GM12874 (cell line): ENCODE measurements around the gene SPATA45.

Experiments
- TF ChIP-seq, protein P1 (sequence below): IDR thresholded peaks from 2 replicates; pipeline ENCODE4 v1.5.1; 2011; ENCODE audit warnings: low read depth, mild to moderate bottlenecking, control low read depth, low read length, moderate library complexity; ENCODE audit not compliant: insufficient read depth

SPATA45 gene

DNA sequence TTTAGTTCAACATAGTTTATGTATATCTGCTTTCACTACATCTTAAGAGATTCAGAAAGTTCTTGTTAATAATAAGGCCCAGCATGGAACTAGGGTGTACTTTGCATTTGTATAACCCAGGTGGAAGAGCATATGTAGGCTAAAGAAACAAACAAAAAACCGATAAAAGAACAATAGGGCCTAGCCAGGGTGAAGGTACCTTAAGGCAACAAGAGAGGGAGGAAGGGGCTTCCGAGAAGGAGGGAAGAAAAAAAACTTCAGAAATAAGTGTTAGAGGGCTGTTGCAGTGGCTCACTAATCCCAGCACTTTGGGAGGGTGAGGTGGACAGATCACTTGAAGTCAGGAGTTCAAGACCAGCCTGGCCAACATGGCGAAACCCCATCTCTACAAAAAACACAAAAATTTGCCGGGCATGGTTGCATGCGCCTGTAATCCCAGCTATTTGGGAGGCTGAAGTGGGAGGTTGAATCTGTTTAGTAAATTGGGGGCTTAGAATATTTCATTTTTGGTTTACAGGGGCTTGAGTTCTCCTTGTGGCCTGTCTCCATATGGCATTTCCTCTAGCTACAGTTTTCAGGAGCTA is 4.7 kb upstream of the SPATA45 start:
- TF ChIP-seq, protein P1, sequence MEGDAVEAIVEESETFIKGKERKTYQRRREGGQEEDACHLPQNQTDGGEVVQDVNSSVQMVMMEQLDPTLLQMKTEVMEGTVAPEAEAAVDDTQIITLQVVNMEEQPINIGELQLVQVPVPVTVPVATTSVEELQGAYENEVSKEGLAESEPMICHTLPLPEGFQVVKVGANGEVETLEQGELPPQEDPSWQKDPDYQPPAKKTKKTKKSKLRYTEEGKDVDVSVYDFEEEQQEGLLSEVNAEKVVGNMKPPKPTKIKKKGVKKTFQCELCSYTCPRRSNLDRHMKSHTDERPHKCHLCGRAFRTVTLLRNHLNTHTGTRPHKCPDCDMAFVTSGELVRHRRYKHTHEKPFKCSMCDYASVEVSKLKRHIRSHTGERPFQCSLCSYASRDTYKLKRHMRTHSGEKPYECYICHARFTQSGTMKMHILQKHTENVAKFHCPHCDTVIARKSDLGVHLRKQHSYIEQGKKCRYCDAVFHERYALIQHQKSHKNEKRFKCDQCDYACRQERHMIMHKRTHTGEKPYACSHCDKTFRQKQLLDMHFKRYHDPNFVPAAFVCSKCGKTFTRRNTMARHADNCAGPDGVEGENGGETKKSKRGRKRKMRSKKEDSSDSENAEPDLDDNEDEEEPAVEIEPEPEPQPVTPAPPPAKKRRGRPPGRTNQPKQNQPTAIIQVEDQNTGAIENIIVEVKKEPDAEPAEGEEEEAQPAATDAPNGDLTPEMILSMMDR = no peak

DNA sequence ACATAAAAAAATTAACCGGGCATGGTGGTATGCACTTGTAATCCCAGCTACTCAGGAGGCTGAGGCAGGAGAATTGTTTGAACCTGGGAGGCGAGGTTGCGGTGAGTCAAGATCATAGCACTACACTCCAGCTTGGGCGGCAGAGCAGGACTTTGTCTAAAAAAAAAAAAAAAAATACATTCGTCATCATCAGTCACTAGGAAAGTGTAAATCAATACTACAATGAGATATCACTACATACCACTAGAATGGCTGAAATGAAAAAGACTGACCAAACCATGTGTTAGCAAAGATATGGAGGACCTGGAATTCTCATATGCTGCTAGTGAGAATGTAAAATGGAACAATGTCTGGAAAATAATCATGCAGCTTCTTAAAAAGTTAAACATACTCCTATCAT is 9.3 kb downstream of the SPATA45 start:
- TF ChIP-seq, protein P1 = no peak

DNA sequence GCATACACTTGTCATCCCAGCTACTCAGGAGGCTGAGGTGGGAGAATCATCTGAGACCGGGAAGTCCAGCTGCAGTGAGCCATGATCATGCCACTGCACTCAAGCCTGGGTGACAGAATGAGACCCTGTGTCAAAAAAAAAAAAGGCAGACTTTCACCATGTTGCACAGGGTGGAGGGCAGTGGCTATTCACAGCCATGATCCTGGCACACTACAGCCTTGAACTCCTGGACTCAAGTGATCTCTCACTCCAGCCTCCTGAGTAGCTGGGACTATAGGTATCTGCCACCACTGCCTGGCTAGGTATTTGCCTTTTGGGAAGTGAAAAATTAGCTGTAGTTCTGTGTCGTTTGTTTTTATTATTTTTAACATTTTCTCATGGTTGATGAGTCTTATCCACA is 19.1 kb downstream of the SPATA45 start:
- TF ChIP-seq, protein P1 = no peak

DNA sequence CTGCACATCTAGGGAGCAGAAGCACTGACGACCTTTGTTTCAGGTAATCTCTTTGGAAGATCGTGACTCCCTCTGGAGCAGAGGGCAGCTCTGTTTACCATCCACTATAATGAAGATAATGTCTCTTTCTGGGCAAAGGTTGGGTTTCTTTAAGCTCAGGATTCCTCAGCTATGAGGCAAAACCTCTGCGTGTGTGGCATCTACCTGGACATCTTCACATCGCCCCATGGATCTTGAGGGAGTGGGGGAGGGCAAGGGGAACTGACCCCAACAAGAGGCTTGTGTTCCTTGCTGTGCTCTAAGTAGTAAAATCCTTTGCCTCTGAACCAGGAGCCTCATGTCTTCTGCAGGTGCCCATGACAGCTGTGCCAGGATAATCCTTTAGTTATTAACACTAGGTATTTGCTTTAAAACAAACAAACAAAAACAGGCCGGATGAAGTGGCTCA is 19.6 kb downstream of the SPATA45 start:
- TF ChIP-seq, protein P1 = no peak

DNA sequence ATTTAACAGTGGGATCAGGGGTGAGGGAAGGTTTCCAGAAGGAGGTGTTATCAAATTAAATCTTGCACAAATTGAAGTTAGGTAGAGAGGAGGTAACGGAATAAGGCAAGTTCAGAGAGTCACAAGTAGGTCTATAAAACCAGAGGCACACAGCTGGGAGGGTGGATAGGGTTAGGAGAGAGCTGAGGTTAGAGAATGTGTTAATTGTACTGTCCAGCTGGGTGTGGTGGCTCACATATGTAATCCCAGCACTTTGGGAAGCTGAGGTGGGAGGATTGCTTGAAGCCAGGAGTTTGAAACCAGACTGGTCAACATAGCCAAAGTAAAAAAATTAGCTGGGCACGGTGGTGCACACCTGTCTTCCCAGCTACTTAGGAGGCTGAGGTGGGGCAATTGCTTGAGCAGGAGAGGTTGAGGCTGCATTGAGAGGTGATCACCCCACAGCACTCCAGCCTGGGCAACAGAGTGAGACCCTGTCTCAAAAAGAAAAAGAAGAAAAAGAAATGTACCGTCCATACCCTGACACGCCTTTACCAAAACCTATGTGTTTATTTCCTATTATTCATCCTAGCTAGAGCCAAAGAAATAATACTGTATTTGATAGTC is 20.2 kb downstream of the SPATA45 start:
- TF ChIP-seq, protein P1 = no peak

DNA sequence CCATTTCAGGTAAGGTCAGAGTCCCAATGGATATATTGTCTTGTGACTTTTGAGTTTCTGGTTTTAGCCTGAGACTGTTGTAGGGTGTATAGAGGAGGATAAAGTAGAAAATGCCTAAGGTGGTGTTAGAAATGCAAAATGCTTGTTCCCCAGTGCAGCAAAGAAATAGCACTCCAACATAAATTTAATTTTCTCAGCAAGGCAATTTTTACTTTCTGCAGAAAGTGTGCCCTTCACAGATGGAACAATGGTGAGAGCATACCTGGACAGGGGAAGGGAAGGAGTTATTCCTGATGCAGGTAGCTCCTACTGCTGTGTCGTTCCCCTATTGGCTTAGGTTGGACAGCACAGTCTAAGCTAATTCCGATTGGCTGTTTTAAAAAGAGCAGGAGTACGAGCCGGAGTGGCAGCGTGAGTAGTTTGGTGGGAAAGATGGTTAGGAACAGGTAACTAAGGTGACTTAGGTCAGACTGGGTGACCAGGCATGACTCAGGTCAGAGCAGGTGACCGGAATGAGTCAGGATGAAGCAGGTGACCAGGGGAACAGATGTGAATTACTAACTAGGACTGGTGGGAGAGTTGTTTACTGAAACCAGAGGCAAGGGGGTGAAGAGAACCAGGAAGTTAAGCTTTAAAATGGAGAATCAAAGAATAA is 21.5 kb downstream of the SPATA45 start:
- TF ChIP-seq, protein P1 = no peak

DNA sequence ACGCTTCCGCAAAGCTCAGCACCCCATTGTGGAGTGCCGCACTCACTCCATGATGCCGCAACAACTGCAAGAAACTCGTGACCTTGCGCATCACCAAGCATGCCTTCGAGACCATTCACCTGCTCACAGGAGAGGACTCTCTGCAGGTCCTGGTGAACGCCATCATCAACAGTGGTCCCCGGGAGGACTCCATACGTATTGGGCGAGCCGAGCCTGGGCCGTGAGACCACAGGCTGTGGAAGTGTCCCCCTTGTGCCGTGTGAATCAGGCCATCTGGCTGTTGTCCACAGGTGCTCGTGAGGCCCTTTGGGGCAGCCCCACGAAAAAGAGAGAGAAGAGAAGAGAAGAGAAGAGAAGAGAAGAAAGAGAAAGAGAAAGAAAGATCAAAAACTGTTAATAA is 23.2 kb downstream of the SPATA45 start:
- TF ChIP-seq, protein P1 = no peak
